HG03575 (cell line): ENCODE data around the gene TYR.
"Not testable (repeated sequence)": the region's sequence is repeated elsewhere in the genome, so short reads cannot be mapped to it uniquely, and the experiment has no call there.

Source experiments
- ATAC-seq: cut with Tn5 transposase; IDR thresholded peaks from one replicate; pipeline ENCODE4 v1.9.1; 2021; ENCODE audit not compliant: unreplicated experiment, insufficient number of reproducible peaks, low FRiP score; ENCODE audit errors: extremely low read depth

Gene TYR

DNA sequence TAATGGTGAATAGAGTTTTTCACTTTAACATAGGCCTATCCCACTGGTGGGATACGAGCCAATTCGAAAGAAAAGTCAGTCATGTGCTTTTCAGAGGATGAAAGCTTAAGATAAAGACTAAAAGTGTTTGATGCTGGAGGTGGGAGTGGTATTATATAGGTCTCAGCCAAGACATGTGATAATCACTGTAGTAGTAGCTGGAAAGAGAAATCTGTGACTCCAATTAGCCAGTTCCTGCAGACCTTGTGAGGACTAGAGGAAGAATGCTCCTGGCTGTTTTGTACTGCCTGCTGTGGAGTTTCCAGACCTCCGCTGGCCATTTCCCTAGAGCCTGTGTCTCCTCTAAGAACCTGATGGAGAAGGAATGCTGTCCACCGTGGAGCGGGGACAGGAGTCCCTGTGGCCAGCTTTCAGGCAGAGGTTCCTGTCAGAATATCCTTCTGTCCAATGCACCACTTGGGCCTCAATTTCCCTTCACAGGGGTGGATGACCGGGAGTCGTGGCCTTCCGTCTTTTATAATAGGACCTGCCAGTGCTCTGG lies at the start of gene TYR:
TSS of gene TYR (plus strand) at position 185 of the 541 bp plus-strand sequence. CDS start at position 264, 79 bp downstream.
- ATAC-seq, result no peak

DNA sequence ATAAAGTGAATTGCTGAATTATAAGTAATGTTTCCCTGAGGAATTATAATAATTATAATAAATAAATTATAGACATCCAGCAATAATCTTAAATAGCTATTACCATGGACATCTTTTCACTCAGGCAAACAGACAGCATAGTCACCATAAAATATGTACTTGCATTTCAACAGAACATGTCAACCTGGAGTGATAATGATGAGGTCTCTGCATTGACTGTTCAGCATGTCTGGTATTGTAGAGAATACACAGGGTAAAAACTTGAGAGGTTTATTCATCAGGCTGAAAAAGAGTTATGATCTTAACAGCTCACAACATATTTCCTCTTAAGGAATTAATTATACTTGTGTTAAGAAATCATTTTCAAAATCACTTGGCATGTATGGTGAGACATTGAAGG lies 41.1 kb upstream of the TYR start:
- no peak for ATAC-seq

- no peak for ATAC-seq
These were observed 30.4 kb upstream of the TYR start for GRCh38 chr11:89147229-89147628.

GRCh38 chr11:89159974-89160373 lies 17.7 kb upstream of the TYR start:
- ATAC-seq, result no peak

GRCh38 chr11:89161949-89162348 lies 15.7 kb upstream of the TYR start:
- ATAC-seq, result no peak

DNA sequence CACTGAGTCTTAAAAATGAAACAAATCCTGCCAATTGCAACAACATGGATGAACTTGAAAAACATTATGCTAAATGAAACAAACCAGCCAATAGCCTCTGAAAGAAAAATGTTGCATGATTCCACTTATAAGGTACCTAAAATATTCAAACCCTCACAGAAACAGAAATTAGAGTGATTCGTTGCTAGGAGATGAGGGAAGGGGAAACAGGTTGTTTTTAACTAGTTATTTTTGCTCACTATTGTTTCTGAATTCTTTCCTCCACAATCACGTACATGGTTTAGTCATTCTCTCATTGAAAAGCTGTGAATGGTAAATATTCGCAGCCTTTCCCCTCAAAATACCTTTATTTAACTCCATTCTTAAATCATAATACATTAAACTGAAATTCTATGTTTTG lies 14.0 kb upstream of the TYR start:
- no peak for ATAC-seq

DNA sequence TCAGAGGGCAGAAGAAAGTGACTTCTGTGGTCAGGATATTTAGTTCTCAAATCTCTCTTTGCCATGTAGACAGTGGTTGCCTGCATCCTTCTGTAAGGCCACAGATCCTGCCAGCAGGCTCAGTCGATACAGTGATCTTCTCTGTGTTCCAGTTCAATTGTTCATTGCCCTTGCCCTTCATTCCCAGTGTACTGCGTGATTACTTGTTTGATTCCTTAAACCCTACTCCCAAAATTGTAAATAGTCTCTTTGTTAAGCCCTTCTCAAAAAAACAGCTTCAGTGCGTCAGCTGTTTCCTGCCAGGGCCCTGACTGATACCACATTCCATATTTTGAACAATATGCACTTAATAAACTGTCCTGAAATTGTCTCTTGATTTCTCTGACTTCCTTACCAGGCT lies 9.3 kb upstream of the TYR start:
- ATAC-seq, result no peak

DNA sequence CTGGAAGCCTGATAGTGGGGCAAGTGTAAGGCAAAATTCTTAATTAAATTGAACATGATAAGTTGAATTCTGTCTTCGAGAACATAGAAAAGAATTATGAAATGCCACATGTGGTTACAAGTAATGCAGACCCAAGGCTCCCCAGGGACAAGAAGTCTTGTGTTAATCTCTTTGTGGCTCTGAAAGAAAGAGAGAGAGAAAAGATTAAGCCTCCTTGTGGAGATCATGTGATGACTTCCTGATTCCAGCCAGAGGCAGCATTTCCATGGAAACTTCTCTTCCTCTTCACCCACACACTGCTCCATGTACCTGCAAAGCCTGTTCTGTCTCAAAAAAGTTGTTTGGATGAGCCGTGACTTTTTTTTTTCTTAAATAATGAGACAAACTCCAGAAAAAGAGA lies 1.9 kb upstream of the TYR start:
- no peak for ATAC-seq

DNA sequence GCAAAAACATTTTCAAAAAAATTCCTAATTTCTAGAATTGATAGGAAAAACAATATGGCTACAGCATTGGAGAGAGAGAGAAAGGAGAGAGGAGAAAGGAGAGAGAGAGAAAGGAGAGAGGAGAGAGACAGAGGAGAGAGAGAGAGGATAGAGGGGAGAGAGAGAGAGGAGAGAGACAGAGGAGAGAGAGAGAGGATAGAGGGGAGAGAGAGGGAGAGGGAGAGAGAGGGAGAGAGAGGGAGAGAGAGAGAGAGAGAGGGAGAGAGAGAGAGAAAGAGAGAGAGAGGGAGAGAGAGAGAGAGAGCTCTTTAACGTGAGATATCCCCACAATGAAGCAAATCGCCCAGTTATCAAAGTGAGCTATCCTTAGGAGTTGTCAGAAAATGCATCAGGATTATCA lies 737 bp upstream of the TYR start:
- ATAC-seq, result no peak

GRCh38 chr11:89181111-89181510 lies 3.4 kb downstream of the TYR start:
- no peak for ATAC-seq

DNA sequence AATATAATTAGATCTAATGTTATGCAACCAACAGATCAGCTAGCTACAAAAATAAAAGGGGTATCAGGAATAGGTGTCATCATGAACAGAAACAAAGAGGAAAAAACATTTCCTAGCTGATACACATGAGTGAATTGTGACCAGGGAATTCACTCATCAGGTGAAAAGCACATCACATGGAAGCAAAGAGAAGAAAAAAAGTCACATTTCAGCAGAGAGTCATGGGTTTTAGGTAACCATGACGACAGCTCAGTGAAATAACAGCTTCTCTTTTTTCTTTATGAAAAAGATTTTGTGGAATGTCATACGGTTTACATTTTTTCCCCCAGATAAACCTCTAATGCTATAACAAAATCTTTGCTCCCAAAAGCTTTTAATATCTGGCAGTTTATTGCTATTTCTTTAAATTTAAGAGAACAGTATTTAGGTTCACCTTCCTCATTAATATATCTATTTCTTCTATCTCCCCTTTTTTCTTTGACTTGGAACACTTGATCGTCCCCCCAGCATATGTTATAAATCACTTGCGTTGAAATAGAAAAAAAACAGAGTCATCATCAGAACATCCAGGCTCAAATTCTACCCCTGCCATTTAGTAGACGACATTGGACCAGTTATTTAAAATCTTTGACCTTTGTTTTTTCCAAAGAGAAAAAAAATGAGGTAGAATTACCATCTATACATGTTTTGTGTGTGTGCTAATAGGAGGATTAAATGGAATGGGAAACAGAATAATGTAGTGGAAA lies 5.3 kb downstream of the TYR start:
- ATAC-seq, result no peak

GRCh38 chr11:89184021-89184420 lies 6.3 kb downstream of the TYR start:
- no peak for ATAC-seq

DNA sequence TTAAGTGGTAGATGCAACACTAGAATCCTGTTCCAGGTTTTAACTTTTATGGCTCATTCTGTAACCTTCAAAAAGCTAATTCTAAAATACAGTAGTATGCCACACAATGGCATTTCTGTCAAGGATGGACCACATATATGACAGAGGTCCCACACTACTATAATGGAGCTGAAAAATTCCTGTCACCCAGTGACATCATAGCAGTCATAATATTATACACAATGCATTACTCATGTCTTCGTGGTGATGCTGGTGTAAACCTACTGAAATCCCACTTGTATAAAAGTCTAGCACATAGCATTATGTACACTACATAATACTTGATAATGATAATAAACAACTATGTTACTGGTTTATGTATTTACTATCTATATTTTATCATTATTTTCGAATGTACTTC lies 12.1 kb downstream of the TYR start:
- no peak for ATAC-seq

- no peak for ATAC-seq
These were observed 23.5 kb downstream of the TYR start for GRCh38 chr11:89201138-89201537.

DNA sequence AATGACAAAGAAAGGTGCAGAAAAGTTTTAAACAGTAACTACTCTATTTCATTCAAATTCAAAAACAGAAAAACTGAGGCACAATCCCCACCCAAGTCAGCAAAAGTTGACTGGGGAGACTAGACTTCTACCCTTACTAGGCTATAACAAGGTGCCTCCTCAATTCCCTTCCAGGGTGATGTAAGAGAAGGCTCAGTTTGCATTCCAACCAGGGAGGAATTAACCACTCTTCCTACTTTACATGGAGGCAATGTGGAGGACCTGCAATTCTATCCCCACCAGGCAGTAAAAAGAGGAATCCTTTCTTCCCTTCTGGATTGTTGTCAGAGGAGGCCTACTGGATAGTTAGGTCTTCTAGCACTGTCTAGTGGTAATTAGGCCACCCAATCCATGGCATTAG lies 26.1 kb downstream of the TYR start:
- no peak for ATAC-seq

- no peak for ATAC-seq
These were observed 27.7 kb downstream of the TYR start for GRCh38 chr11:89205378-89205777.

- ATAC-seq, result no peak
These were observed 43.1 kb downstream of the TYR start for GRCh38 chr11:89220684-89221339.

- ATAC-seq, result no peak
These were observed 57.4 kb downstream of the TYR start for GRCh38 chr11:89235083-89235482.

DNA sequence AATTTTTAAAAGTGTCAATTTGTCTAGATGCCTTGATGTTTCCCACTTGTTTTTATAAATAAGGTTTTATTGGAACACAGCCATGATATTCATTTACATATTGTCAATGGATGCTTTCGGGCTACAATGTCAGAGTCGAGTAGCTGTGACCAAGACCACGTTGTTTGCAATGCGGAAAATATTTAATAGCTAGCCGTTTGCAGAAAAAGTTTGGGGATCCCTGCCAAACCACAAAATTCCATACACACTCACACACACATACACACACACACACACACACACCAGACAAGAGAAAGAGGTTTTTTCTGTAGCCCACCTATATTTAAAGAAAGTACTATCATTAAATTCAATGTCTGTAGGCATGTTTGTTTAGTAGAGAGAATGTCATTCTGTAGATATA lies 58.3 kb downstream of the TYR start:
- no peak for ATAC-seq

DNA sequence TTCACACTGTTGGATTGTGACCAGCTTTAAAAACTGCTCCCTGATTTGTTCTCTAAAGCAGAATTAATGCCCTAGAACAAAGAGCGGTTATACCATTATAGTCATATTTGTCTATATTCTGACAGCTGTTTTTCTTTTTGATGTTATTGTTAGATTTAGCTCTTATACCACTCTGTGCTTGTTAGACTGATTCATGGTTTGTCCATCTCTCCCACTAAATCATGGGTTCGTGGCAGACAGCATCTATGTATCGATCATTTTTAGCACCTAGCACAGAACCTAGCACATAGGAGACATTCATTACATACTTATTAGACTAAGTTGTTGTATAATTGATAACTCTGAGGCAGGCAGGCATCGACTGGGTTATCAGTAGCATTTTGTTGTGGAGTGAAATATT lies 69.3 kb downstream of the TYR start:
- not testable (repeated sequence) for ATAC-seq
